GM23248 (cell line): ENCODE measurements around the gene CLCF1. TPM values are rescaled to one million over a fixed set of nuclear protein-coding genes. Genes with fewer than 3 reads are reported as not detected.

Experiments
- DNase-seq: peaks from one replicate; pipeline ENCODE4 v3.0.0-alpha.2; 2015
- H2AFZ ChIP-seq: fragments of 200-600 bp; sonication (generic); 2 replicates; pipeline ENCODE4 v1.6.1; 2016; ENCODE audit warnings: antibody characterized with exemption
- H3F3A ChIP-seq: fragments of 200-600 bp; sonication (generic); 2 replicates; pipeline ENCODE4 v1.6.1; 2016; ENCODE audit warnings: mild to moderate bottlenecking, antibody characterized with exemption, mixed run types; ENCODE audit not compliant: insufficient read depth
- H3K27ac ChIP-seq: fragments of 200-600 bp; sonication (generic); 2 replicates; pipeline ENCODE4 v1.5.1; 2016; ENCODE audit warnings: mild to moderate bottlenecking
- H3K27me3 ChIP-seq: fragments of 200-600 bp; sonication (generic); replicated peaks from 2 replicates; pipeline ENCODE4 v1.6.1; 2016; ENCODE audit warnings: mild to moderate bottlenecking; ENCODE audit not compliant: insufficient read depth
- H3K36me3 ChIP-seq: fragments of 200-600 bp; sonication (generic); 2 replicates; pipeline ENCODE4 v1.6.1; 2016; ENCODE audit warnings: low read depth, mild to moderate bottlenecking
- H3K4me1 ChIP-seq: fragments of 200-600 bp; sonication (generic); 2 replicates; pipeline ENCODE4 v1.6.1; 2016; ENCODE audit warnings: mild to moderate bottlenecking; ENCODE audit not compliant: insufficient read depth
- H3K4me2 ChIP-seq: fragments of 200-600 bp; sonication (generic); one replicate; pipeline ENCODE4 v1.6.1; 2016; ENCODE audit warnings: mild to moderate bottlenecking; ENCODE audit not compliant: unreplicated experiment
- H3K4me3 ChIP-seq: fragments of 200-600 bp; sonication (generic); 2 replicates; pipeline ENCODE4 v1.5.1; 2016; ENCODE audit warnings: mild to moderate bottlenecking
- H3K79me2 ChIP-seq: fragments of 200-600 bp; sonication (generic); 2 replicates; pipeline ENCODE4 v1.6.1; 2016; ENCODE audit warnings: mild to moderate bottlenecking; ENCODE audit not compliant: insufficient read depth
- H3K9ac ChIP-seq: fragments of 200-600 bp; sonication (generic); 2 replicates; pipeline ENCODE4 v1.6.1; 2016; ENCODE audit warnings: mild to moderate bottlenecking
- H3K9me2 ChIP-seq: fragments of 200-600 bp; sonication (generic); 2 replicates; pipeline ENCODE4 v1.6.1; 2016; ENCODE audit warnings: mixed run types, mild to moderate bottlenecking, moderate library complexity; ENCODE audit not compliant: insufficient read depth
- H3K9me3 ChIP-seq: fragments of 200-600 bp; sonication (generic); one replicate; pipeline ENCODE4 v1.6.1; 2017; ENCODE audit warnings: low read depth
- H4K20me1 ChIP-seq: fragments of 200-600 bp; sonication (generic); 2 replicates; pipeline ENCODE4 v1.6.0; 2016; ENCODE audit not compliant: insufficient read depth
- EZH2 ChIP-seq: fragments of 200-600 bp; sonication (generic); IDR thresholded peaks from 2 replicates; pipeline ENCODE4 v1.6.1; 2018; ENCODE audit warnings: antibody characterized with exemption, mild to moderate bottlenecking; ENCODE audit not compliant: insufficient read depth, poor library complexity, severe bottlenecking
- EZH2phosphoT487 ChIP-seq: fragments of 200-600 bp; sonication (generic); IDR thresholded peaks from 2 replicates; pipeline ENCODE4 v1.6.1; 2018; ENCODE audit warnings: antibody characterized with exemption, moderate library complexity, mild to moderate bottlenecking, low read depth; ENCODE audit not compliant: insufficient read depth
- WGBS, 2 experiments: methylation state at CpG; one replicate each; pipeline ENCODE4 v1.1.6; 2015 to 2017; ENCODE audit warnings: low lambda C conversion rate in 2 of 2, low coverage in 1 of 2; ENCODE audit errors: missing lambda C conversion rate in 2 of 2; 5-methylcytosine and 5-hydroxymethylcytosine counted together
- in situ Hi-C: fragments of 300-500 bp; cut with MboI; formaldehyde crosslinking; loops from 2 replicates; pipeline ENCODE4 v1.15.0; 2020
- polyA plus RNA-seq: library from polyadenylated mRNA; unstranded; fragments of >200 nt; fragmentation: Nextera tagmentation; extraction: Ambion mirVana; gene quantifications from 2 replicates; pipeline ENCODE4 v1.2.1, GENCODE V29; 2016
- total RNA-seq: library from RNA; depleted of rRNA; stranded (reverse); fragments of >200 nt; shearing (Covaris generic); gene quantifications from 2 replicates; pipeline ENCODE4 v1.2.3, GENCODE V29; 2014

Gene CLCF1
- total and polyA plus RNA-seq, 2 experiments from 2014 or later, result 20.0 to 39.1 TPM

DNA sequence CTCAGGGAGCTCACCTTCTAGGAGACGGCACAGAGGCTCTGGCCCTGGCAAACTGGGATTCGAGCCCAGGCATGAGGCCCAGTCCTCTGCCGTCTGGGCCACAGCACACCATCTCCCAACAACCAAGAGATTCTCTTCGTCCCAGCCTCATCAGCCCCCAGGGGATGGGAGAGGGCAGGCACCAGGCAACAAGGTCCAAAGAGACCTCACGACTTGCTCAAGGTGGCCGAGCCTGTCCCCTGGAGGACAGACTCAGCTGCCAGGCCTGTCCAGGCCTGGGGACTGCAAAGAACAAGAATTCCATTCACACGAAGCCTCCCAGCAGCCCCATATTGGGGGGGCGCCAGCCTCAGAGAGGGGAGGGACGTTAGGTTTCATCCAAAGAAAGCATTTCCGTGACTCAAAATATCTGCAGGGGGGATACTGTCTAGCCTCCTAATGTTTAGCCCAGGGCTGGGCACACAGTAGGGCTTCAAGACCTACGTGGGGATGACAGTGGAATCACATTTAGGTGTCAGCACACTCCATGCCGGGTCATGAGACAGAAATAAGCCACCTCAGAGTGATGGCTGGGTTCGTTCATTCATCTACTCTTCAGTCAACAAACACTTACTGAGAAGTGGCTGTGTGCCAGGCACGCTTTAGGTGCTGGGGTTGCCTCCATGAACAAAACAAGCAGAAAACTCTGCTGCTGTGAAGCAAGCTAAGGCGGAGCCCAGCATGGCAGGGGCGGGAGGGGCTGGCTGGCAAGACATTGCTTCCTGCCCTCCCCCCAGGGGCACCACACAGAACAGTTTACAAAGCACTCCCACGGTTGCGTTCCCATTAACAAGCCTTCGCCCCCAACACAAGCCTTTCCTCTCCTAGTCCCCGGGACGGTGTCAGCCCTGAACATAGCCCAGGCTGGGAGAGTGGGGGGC lies 43.3 kb upstream of the CLCF1 start:
- Histone ChIP-seq H3K9me3 (no peaks in the 10 kb centered on the region), H3K36me3 (no peaks in the 10 kb centered on the region), H3K27ac (no peak overlapping the region), H4K20me1 (no peaks in the 10 kb centered on the region), H3K79me2 (no peaks in the 10 kb centered on the region), H3K9me2 (no peaks in the 10 kb centered on the region), H3K4me2 (no peak overlapping the region), H3K4me3 (no peak overlapping the region), H3F3A (no peaks in the 10 kb centered on the region), H2AFZ (no peak overlapping the region), H3K27me3 (peaks cover 6% of the 10 kb centered on the region; the same call in 1 of the 2 replicates), H3K4me1 (no peaks in the 10 kb centered on the region), H3K9ac (no peak overlapping the region)
- WGBS, 2 experiments, result 73 to 76% methylated on average over 20 to 21 of the region's 21 CpGs
- peak; percentile 37 for DNase-seq
- in situ Hi-C loops, result no loop called here
- no peak for TF ChIP-seq EZH2
- TF ChIP-seq EZH2phosphoT487, result no peak

GRCh38 chr11:67415501-67416304 lies 42.3 kb upstream of the CLCF1 start, which contains the start of gene CARNS1:
Gene CARNS1, plus strand, starts transcription at chr11:67415678. Its CDS starts 522 bp downstream, at chr11:67416200.
- in situ Hi-C loops, result no loop called here
- Histone ChIP-seq H3K4me3 (no peak within 1 kb of the TSS), H3K9me2 (no peaks in the 10 kb centered on the region), H3K9me3 (no peaks in the 10 kb centered on the region), H3K27me3 (peaks cover 14% of the 10 kb centered on the region), H3K79me2 (no peaks in the 10 kb centered on the region), H2AFZ (no peak within 1 kb of the TSS), H3K9ac (no peak within 1 kb of the TSS), H3F3A (no peaks in the 10 kb centered on the region), H3K27ac (no peak within 1 kb of the TSS), H3K36me3 (no peaks in the 10 kb centered on the region), H4K20me1 (no peaks in the 10 kb centered on the region), H3K4me1 (no peaks in the 10 kb centered on the region), H3K4me2 (no peak within 1 kb of the TSS)
- TF ChIP-seq EZH2 (no peak), EZH2phosphoT487 (no peak)
- DNase-seq, result peak; percentile 40
- WGBS, 2 experiments, result 5 to 6% methylated on average over 5 to 61 of the region's 67 CpGs

DNA sequence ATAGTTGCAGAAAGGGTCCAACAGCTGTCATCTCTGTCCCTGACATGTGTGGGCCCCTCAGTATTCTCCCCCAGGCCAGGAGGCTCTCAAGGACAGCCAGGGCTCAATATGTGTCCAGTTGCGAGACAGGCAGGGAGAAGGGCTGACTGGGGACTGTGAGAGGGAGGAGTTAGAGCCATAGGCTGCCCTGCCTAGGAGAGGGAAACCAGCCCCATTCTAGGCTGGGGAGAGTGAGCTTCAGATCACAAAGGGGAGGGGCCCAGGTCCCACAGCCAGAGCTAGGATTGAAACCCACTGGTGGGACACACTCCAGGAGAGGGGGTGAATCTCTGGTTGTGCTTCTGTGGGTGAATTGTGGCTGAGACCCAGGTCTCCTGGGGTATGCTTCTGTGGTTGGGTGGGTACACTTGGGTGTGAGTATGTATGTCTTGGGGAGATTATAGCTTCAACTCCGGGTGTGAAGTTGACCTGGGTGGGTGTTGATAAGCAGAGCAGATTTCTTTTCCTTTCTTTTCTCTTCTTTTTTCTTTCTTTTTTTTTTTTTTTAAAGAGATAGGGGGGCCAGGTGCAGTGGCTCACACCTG lies 40.0 kb upstream of the CLCF1 start:
- Histone ChIP-seq H3K9ac (no peak overlapping the region), H3K9me3 (no peaks in the 10 kb centered on the region), H3K9me2 (no peaks in the 10 kb centered on the region), H3K27ac (no peak overlapping the region), H4K20me1 (no peaks in the 10 kb centered on the region), H2AFZ (no peak overlapping the region), H3K4me3 (no peak overlapping the region), H3K27me3 (peaks cover 17% of the 10 kb centered on the region), H3K36me3 (no peaks in the 10 kb centered on the region), H3K4me1 (no peaks in the 10 kb centered on the region), H3K4me2 (no peak overlapping the region), H3F3A (no peaks in the 10 kb centered on the region), H3K79me2 (no peaks in the 10 kb centered on the region)
- in situ Hi-C loops, result no loop called here
- 66 to 86% methylated on average over 2 of the region's 2 CpGs for WGBS, 2 experiments
- no peak for DNase-seq
- no peak for TF ChIP-seq EZH2
- no peak for TF ChIP-seq EZH2phosphoT487

GRCh38 chr11:67412495-67413179 lies 39.2 kb upstream of the CLCF1 start:
- 54% methylated on average over 9 of the region's 9 CpGs for WGBS, 2 experiments
- no peaks in the 10 kb centered on the region for H3K36me3 ChIP-seq

More at GRCh38 chr11:67412495-67413179, 39.2 kb upstream of the CLCF1 start:
- in situ Hi-C loops, result no loop called here
- H3K4me2 ChIP-seq, result no peak overlapping the region
- H3K27me3 ChIP-seq, result peaks cover 23% of the 10 kb centered on the region
- no peaks in the 10 kb centered on the region for H3K9me3 ChIP-seq
- no peak for DNase-seq
- no peaks in the 10 kb centered on the region for H3K9me2 ChIP-seq
- no peak overlapping the region for H2AFZ ChIP-seq
- H3K79me2 ChIP-seq, result no peaks in the 10 kb centered on the region
- no peak overlapping the region for H3K4me3 ChIP-seq
- no peaks in the 10 kb centered on the region for H3K4me1 ChIP-seq
- no peak overlapping the region for H3K27ac ChIP-seq
- H3K9ac ChIP-seq, result no peak overlapping the region
- no peaks in the 10 kb centered on the region for H3F3A ChIP-seq
- no peaks in the 10 kb centered on the region for H4K20me1 ChIP-seq
- no peak for TF ChIP-seq EZH2phosphoT487
